Ovary (tissue), 9 donors: Measurements from ENCODE around the gene LRRC71. TPM values are rescaled to one million over a fixed set of nuclear protein-coding genes. Genes with fewer than 3 reads are reported as not detected.

Source experiments
- DNase-seq, 5 donors: peaks; one replicate each; pipeline ENCODE4 v3.0.0-alpha.2; 2019 to 2020
- H3K27ac ChIP-seq, 2 donors: fragments of 200-600 bp; one replicate each; pipeline versions ENCODE4 v1.5.1 to v1.8.0; 2019 to 2022
- H3K27me3 ChIP-seq: fragments of 200-600 bp; one replicate; pipeline ENCODE4 v1.8.0; 2022
- H3K36me3 ChIP-seq: fragments of 200-600 bp; sonication (generic); one replicate; pipeline ENCODE4 v1.5.1; 2019
- H3K4me1 ChIP-seq: one replicate; pipeline ENCODE4 v1.8.1; 2013; ENCODE audit warnings: mild to moderate bottlenecking, moderate library complexity; ENCODE audit not compliant: insufficient read depth
- H3K4me3 ChIP-seq: fragments of 200-600 bp; sonication (generic); one replicate; pipeline ENCODE4 v1.5.1; 2017
- H3K9me3 ChIP-seq, 2 donors: fragments of 200-600 bp in 1 of 2; sonication (generic) in 1 of 2; one replicate each; pipeline versions ENCODE4 v1.5.1 to v1.8.1; 2013 to 2019; ENCODE audit warnings: mild to moderate bottlenecking in 1 of 2, moderate library complexity in 1 of 2
- EP300 ChIP-seq: sonication (generic); formaldehyde crosslinking; IDR thresholded peaks from one replicate; pipeline ENCODE4 v1.6.1; 2017; ENCODE audit warnings: antibody characterized with exemption
- POLR2A ChIP-seq: fragments of 450-650 bp; IDR thresholded peaks from one replicate; pipeline ENCODE4 v1.6.1; 2017; ENCODE audit warnings: antibody characterized with exemption, mild to moderate bottlenecking, moderate library complexity
- WGBS, 3 donors: extraction: QIAGEN DNeasy Blood & Tissue Kit in 1 of 3; methylation state at CpG; one replicate each; pipeline versions ENCODE4 v1.1.5 to v1.1.7; 2013 to 2017; 5-methylcytosine and 5-hydroxymethylcytosine counted together
- intact Hi-C, 4 donors: fragments of 100-400 bp; cut with DNase I; formaldehyde crosslinking; loops; one replicate each; pipeline versions ENCODE4 v1.11.0 to v1.15.1; 2022 to 2023
- polyA plus RNA-seq, 2 donors: library from polyadenylated mRNA; stranded (reverse); fragments of 200-250 nt in 1 of 2; fragments of 350-450 nt in 1 of 2; fragmentation: Illumina TruSeq in 1 of 2; extraction: RNeasy Lipid Tissue Mini Kit (QIAGEN cat#74804) in 1 of 2; gene quantifications; one replicate each; pipeline ENCODE4 v1.2.3, GENCODE V29; 2013 to 2014
- total RNA-seq, 7 donors: library from RNA; depleted of rRNA in 2 of 7; stranded (reverse); fragments of >200 nt in 2 of 7; fragmentation: NEBNext Ultra II Directional in 3 of 7; extraction: Animal tissue kit (Norgen Biotek cat#: 25700) in 3 of 7; gene quantifications; one replicate each; pipeline versions ENCODE4 v1.1.0 to v1.2.4, GENCODE V29; 2016 to 2023
- TF ChIP-seq, protein P1 (sequence below), 3 donors: fragments of 450-650 bp in 2 of 3; fragments of 200-600 bp in 1 of 3; IDR thresholded peaks; one replicate each; pipeline versions ENCODE4 v1.5.1 to v1.8.0; 2016 to 2022; ENCODE audit warnings: antibody characterized with exemption in 3 of 3, mild to moderate bottlenecking in 1 of 3
- donor health status: DM: no; HTN: no; CAD: no; lungs with moderate emphysema.
- donor health status: DM: no; HTN: no; CAD: no.
- donor health status: Bipolar disorder and iron deficiency.
- donor health status: DM: yes; HTN: yes; CAD: no.
- donor health status: DM: no; HTN: no; CAD: no.
- donor health status: DM: yes; HTN: yes; CAD: no.

Gene LRRC71
- total and polyA plus RNA-seq, 9 donors, result 0.07 to 11.1 (median 0.80) TPM; not detected in 3

GRCh38 chr1:156893048-156893953 is 27.1 kb upstream of the LRRC71 start, which contains the start of gene PEAR1:
Gene PEAR1 (plus strand): TSS chr1:156893718. CDS start chr1:156903927, 10,209 bp downstream.
- no peaks in the 10 kb centered on the region for H3K27me3 ChIP-seq
- TF ChIP-seq EP300, result no peak
- TF ChIP-seq, protein P1, sequence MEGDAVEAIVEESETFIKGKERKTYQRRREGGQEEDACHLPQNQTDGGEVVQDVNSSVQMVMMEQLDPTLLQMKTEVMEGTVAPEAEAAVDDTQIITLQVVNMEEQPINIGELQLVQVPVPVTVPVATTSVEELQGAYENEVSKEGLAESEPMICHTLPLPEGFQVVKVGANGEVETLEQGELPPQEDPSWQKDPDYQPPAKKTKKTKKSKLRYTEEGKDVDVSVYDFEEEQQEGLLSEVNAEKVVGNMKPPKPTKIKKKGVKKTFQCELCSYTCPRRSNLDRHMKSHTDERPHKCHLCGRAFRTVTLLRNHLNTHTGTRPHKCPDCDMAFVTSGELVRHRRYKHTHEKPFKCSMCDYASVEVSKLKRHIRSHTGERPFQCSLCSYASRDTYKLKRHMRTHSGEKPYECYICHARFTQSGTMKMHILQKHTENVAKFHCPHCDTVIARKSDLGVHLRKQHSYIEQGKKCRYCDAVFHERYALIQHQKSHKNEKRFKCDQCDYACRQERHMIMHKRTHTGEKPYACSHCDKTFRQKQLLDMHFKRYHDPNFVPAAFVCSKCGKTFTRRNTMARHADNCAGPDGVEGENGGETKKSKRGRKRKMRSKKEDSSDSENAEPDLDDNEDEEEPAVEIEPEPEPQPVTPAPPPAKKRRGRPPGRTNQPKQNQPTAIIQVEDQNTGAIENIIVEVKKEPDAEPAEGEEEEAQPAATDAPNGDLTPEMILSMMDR (IDR thresholded peaks at IDR 0.05), result no peak
- no peak for TF ChIP-seq POLR2A
- WGBS, 3 donors, result 9 to 13% (median 9%) methylated on average over 55 to 60 of the region's 60 CpGs
- H3K4me1 ChIP-seq, result peaks cover 16% of the 10 kb centered on the region
- peak within 1 kb of the TSS; percentile 39 for H3K4me3 ChIP-seq
- peak within 1 kb of the TSS; percentile 82 to 94 for H3K27ac ChIP-seq
- H3K36me3 ChIP-seq, result no peaks in the 10 kb centered on the region
- intact Hi-C loops, result no loop called here
- peak; percentile 72 to 81 (median 79) for DNase-seq
- no peaks in the 10 kb centered on the region for H3K9me3 ChIP-seq

DNA sequence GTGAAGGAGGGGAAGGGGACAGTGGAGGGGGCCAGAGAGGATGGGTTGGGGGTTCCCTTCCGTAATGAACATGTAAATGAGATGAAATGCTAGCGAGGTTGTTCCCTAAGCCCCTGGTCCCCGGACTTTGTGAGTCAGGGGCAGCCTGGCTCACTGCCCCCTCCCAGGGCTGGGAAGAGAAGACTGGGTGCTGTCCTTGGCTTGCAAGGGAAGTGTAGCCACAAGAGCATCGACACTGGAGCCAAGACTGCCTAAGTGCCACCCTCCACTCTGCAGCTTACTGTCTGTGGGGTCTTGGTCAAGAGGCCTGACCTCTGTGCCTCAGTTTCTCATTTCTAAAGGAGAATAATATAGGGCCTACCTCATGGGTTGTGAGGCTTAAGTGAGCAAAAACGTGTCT is 26.4 kb upstream of the LRRC71 start:
- peaks cover 19% of the 10 kb centered on the region for H3K4me1 ChIP-seq
- no peaks in the 10 kb centered on the region for H3K27me3 ChIP-seq
- H3K27ac ChIP-seq, result peak overlapping the region; percentile 82 to 94
- DNase-seq, result peak in 2 of 5 donors; percentile 48 to 54
- peak overlapping the region; percentile 39 for H3K4me3 ChIP-seq
- WGBS, 3 donors, result 9 to 20% (median 14%) methylated on average over 5 of the region's 5 CpGs
- H3K9me3 ChIP-seq, result no peaks in the 10 kb centered on the region
- no peaks in the 10 kb centered on the region for H3K36me3 ChIP-seq
- intact Hi-C loops, result no loop called here
- TF ChIP-seq, protein P1 (IDR thresholded peaks at IDR 0.05), result no peak
- TF ChIP-seq EP300 (no peak), POLR2A (no peak)

DNA sequence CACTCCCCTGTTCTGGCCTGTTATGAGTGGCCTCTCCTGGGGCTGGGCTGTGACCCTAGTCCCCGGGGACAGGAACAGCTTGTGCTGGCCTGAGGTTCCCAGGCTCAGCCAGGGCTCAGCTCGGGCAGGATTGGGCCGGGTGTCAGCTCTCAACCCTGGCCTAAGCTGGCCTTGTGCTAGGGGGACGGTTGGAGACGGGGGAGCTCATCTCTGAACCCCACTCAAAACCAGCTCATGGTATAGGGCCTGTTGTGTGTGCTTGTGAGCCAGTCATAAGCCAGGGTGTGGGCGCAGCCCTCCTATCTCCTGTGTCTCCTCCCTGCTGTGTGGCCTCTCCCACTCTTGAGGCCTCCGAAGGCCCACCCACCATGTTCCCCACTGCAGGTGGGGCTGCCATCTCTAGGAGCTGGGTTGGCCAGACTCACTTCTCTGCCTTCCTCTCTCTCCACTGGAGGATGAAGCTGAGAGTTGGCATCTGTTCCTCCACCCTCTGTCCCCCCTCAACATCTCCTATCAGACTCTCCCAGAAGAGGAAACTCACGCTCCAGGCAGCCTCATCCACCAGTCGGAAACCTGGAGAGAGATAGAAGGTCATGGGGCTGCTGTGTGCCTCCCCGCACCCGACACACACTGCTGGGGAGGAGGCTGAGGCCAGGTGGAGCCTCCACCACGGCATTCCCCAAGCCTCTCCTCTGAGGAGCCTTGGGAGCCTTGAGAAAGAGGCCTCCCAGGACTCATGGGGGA is 25.5 kb upstream of the LRRC71 start:
- TF ChIP-seq POLR2A (no peak), EP300 (no peak)
- TF ChIP-seq, protein P1 (IDR thresholded peaks at IDR 0.05), result no peak
- intact Hi-C loops, result no loop called here
- 19 to 30% (median 29%) methylated on average over 12 of the region's 12 CpGs for WGBS, 3 donors
- peak overlapping the region; percentile 82 to 94 for H3K27ac ChIP-seq
- peak overlapping the region; percentile 39 for H3K4me3 ChIP-seq
- H3K4me1 ChIP-seq, result peaks cover 19% of the 10 kb centered on the region
- no peaks in the 10 kb centered on the region for H3K27me3 ChIP-seq
- H3K9me3 ChIP-seq, result no peaks in the 10 kb centered on the region
- no peaks in the 10 kb centered on the region for H3K36me3 ChIP-seq
- peak in 4 of 5 donors; percentile 43 to 70 (median 58) for DNase-seq

GRCh38 chr1:156895455-156895812 is 25.0 kb upstream of the LRRC71 start:
- DNase-seq, result no peak
- TF ChIP-seq EP300 (no peak), POLR2A (no peak)
- TF ChIP-seq, protein P1 (IDR thresholded peaks at IDR 0.05), result no peak
- no peaks in the 10 kb centered on the region for H3K27me3 ChIP-seq

More at GRCh38 chr1:156895455-156895812, 25.0 kb upstream of the LRRC71 start:
- peak overlapping the region; percentile 82 to 94 for H3K27ac ChIP-seq
- peaks cover 19% of the 10 kb centered on the region for H3K4me1 ChIP-seq
- H3K9me3 ChIP-seq, result no peaks in the 10 kb centered on the region
- 57 to 61% (median 58%) methylated on average over 4 of the region's 4 CpGs for WGBS, 3 donors
- H3K4me3 ChIP-seq, result no peak overlapping the region
- intact Hi-C loops, result no loop called here
- no peaks in the 10 kb centered on the region for H3K36me3 ChIP-seq
